Stimulated activated naive CD4-positive, alpha-beta T cell (primary cell): ENCODE measurements around the gene TNFRSF6B.
"Not testable (repeated sequence)": the region's sequence is repeated elsewhere in the genome, so short reads cannot be mapped to it uniquely, and the experiment has no call there.

ENCODE experiments used
- DNase-seq, 6 experiments: peaks; one replicate each; lab custom pipeline; 2025; lab: John Stamatoyannopoulos, UW

The TNFRSF6B gene, protein sequence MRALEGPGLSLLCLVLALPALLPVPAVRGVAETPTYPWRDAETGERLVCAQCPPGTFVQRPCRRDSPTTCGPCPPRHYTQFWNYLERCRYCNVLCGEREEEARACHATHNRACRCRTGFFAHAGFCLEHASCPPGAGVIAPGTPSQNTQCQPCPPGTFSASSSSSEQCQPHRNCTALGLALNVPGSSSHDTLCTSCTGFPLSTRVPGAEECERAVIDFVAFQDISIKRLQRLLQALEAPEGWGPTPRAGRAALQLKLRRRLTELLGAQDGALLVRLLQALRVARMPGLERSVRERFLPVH

GRCh38 chr20:63696628-63697356 is at the start of gene TNFRSF6B:
TSS of gene TNFRSF6B (plus strand) at chr20:63696652. CDS start at chr20:63696768, 116 bp downstream.
- DNase-seq = peak in 2 of 6 experiments; percentile 47 to 53

DNA sequence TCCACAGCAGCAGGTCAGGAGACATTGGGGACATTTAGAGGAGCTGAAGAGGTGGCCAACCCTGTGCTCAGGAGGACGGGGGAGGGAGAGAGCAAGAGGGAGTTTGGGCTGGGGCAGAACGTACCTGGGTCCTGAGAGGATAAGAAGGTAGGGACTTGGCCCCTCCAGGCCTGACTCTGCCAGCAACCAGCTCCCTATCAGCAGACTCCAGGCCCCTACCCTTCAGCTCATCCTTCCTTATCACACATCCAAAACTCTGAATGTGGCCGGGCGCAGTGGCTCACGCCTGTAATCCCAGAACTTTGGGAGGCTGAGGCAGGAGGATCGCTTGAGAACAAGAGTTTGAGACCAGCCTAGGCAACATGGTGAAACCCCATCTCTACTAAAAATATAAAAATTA is 48.3 kb upstream of the TNFRSF6B start:
- no peak for DNase-seq

DNA sequence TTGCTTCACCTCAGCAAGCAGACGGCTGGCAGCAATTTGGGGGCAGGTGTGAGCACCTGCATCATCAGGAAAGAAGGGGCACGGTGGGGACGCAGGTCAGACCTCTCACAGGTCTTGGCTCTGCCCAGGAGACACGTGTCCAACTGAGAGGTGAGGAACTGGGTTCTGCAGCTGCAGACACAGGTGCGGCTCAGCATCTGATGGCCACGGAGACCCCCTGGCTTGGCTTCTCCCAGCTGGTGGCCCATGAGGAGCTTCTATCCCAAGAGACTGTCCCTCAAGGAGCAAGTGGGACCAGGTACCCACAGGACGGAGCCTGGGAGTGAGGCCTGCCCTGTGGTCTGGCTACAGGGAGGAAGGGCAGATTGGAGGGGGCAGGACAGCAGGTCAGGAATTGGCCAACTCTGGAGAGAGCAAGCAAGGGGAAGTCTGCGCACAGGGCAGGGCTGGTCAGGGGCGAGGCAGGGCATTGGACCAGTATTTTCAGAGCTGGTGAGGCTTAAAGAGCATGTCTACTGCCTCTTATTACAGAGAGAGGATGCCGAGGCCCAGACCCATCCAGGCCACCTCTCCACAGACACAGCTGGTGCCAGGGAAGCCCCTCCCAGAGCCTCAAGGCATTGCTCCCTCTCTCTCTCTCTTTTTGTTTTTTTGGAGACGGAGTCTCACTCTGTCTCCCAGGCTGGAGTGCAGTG is 47.4 kb upstream of the TNFRSF6B start:
- DNase-seq = no peak

GRCh38 chr20:63650486-63650885 is 46.0 kb upstream of the TNFRSF6B start:
- not testable (repeated sequence) for DNase-seq

GRCh38 chr20:63651942-63652191 is 44.6 kb upstream of the TNFRSF6B start:
- peak in 3 of 6 experiments; percentile 24 to 56 (median 31) for DNase-seq

GRCh38 chr20:63652192-63652980 is 44.1 kb upstream of the TNFRSF6B start:
- peak; percentile 15 to 62 (median 48) for DNase-seq

DNA sequence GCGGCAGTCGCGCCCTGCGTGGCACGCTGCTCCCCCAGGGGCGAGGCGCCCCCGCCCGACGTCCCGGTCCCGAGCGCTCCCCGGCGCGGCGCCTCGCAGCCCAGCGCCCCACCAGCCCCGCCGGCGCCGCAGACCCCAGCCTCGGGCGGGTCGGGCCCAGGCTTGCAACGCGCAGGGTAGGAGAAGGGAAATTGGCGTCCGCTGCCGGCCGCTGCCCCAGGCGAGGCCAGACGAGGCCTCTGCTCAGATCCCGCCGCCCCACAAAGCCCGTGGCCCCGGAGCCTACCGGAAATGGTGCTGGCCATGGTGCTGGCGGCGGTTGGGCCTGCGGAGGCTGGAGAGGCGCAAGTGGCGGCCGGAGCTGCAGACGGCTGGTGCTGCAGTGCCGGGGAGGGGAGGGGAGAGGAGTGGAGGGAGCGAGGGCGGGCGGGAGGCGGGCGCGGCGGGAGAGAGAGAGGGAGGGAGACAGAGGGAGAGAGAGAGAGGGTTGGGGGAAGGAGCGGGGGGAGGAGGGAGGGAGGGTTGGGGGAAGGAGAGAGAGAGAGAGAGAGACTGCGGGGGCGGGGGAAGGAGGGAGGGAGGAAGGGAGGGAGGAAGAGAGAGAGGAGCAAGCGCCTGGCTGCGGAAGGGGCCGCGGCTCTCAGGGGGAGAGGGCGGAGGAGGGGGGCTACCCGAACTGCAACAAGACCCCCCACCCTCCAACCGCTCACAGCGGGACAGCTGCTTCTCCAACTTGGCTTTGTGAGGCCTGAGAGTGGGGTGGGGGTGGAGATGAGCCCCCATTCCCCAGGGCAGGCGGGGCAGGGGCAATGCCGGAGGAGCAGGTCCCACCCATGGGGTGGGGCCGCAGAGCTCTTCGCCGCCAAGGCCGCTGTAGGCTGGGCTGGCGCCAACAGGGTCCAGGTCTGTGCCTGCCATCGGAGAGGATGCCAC is 43.1 kb upstream of the TNFRSF6B start, which contains the start of gene STMN3:
Gene STMN3, minus strand, starts transcription at position 384 of the 933 bp plus-strand sequence. Its CDS starts 79 bp downstream, at position 305.
- DNase-seq = peak; percentile 57 to 74 (median 66)

GRCh38 chr20:63653974-63654668 is 42.3 kb upstream of the TNFRSF6B start:
- DNase-seq = peak in 1 of 6 experiments; percentile 9

- DNase-seq = no peak
These were observed 41.2 kb upstream of the TNFRSF6B start for GRCh38 chr20:63655249-63655648.

- DNase-seq = no peak
These were observed 40.0 kb upstream of the TNFRSF6B start for GRCh38 chr20:63656451-63656850.

- no peak for DNase-seq
These were observed 39.1 kb upstream of the TNFRSF6B start for GRCh38 chr20:63657260-63657936.

GRCh38 chr20:63657937-63658748 is 38.3 kb upstream of the TNFRSF6B start, which contains the start of gene RTEL1:
TSS of gene RTEL1 (plus strand) at chr20:63658312. CDS start at chr20:63659403, 1,091 bp downstream.
- DNase-seq = peak; percentile 80 to 95 (median 88)

DNA sequence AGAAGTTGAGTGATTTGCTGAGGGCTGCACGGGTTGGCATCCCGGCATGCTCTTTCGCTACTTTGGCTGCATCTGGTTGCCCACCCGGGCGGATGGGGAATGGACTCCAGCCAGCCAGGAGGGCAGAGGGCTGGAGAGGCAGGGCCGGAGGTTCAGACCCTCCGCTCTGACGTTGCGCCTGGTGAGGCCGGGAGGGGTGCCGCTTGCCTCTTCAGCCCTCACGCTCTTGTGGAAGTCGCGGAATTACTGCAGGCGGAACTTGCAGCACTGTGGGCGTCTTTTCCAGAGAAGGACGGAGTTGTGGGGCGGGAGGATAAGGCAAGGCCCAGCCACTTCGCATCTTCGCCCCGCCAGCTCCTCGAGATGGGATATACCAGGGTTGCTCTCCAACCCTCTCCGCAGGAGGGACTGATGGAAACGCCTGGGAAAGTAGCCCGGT is 37.7 kb upstream of the TNFRSF6B start:
- no peak for DNase-seq

DNA sequence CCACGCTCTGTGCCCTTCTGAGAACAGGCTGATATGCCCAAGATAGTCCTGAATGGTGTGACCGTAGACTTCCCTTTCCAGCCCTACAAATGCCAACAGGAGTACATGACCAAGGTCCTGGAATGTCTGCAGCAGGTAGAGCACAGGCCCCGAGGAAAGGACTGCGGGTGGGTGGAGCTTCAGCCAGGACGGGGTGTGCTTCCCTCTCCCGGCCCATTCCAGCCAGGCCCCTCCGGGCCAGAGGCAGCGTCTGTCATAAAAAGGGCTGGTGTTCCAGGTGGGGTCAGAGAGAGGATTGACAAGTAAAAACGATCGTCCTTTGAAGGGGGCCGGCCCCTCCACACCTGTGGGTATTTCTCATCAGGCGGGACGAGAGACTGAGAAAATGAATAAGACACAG is 37.1 kb upstream of the TNFRSF6B start:
- no peak for DNase-seq

DNA sequence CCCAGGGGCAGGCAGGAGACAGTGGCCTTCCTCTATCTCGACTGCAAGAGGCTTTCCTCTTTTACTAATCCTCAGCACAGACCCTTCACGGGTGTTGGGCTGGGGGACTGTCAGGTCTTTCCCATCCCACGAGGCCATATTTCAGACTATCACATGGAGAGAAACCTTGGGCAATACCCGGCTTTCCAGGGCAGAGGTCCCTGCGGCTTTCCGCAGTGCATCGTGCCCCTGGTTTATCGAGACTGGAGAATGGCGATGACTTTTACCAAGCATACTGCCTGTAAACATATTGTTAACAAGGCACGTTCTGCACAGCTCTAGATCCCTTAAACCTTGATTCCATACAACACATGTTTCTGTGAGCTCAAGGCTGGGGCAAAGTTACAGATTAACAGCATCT is 36.3 kb upstream of the TNFRSF6B start:
- DNase-seq = not testable (repeated sequence)

DNA sequence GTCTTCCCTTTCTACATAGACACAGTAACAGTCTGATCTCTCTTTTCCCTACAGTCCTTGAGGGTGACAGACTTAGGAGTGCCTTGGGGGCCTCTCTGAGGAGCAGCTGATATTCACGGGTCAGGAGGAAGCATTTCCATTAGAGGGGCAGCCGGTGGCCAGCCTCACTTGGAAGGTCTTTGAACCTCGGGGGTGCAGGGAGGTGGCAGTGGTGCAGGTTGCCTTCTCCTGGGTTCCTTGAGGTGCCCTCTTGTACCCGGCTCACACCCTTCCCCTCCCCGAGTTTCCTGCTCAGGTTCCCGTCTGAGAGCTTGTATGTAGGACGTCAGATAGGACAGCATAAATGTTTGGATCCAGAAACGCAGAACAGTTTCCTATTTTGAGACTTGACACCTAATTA is 35.8 kb upstream of the TNFRSF6B start:
- no peak for DNase-seq

DNA sequence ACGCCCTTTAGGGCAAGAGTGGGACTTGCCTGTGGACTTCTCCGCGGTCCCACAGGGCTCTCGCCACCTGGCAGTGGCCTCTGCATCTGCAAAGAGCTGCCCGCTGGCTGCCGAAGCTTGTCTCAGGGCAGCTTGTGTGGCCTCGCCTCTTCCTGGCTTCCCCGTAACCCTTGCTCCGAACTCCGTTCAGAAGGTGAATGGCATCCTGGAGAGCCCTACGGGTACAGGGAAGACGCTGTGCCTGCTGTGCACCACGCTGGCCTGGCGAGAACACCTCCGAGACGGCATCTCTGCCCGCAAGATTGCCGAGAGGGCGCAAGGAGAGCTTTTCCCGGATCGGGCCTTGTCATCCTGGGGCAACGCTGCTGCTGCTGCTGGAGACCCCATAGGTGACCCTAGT is 35.3 kb upstream of the TNFRSF6B start:
- DNase-seq = no peak

GRCh38 chr20:63661959-63662812 is 34.3 kb upstream of the TNFRSF6B start:
- DNase-seq = no peak
